A673 (cell line): ENCODE results near the gene TEKT4. TPM values are rescaled to one million over a fixed set of nuclear protein-coding genes. Genes with fewer than 3 reads are reported as not detected.

ENCODE experiments used
- BruUV-seq: library from RNA; stranded (reverse); fragments of 400-500 nt; replicated peaks from 2 replicates; lab custom pipeline; 2021; lab: Mats Ljungman, UMichigan
- CTCF ChIA-PET: fragments of 300-600 bp; sonication (Branson Sonifier 250); formaldehyde crosslinking; loops from one replicate; lab custom pipeline; 2022; ENCODE audit warnings: antibody characterized with exemption; lab: Charles Lee
- POLR2A ChIA-PET: fragments of 300-600 bp; sonication (Branson Sonifier 250); formaldehyde crosslinking; loops from one replicate; lab custom pipeline; 2022; ENCODE audit warnings: antibody characterized with exemption; ENCODE audit not compliant: low non-redundant PET; lab: Charles Lee
- DNase-seq: peaks from one replicate; pipeline ENCODE4 v3.0.0-alpha.2; 2015; ENCODE audit warnings: low spot score
- H3K27ac ChIP-seq: fragments of 200-600 bp; sonication (generic); 2 replicates; pipeline ENCODE4 v1.5.1; 2016; ENCODE audit warnings: mixed run types, low read depth, mild to moderate bottlenecking, mixed read lengths, antibody characterized with exemption, low read length; ENCODE audit not compliant: poor library complexity, severe bottlenecking
- H3K27me3 ChIP-seq: fragments of 200-600 bp; sonication (generic); replicated peaks from 2 replicates; pipeline ENCODE4 v1.6.1; 2017; ENCODE audit warnings: mixed run types, low read depth, mild to moderate bottlenecking, mixed read lengths, antibody characterized with exemption, low read length; ENCODE audit not compliant: insufficient read depth, poor library complexity
- H3K36me3 ChIP-seq: fragments of 200-600 bp; sonication (generic); 2 replicates; pipeline ENCODE4 v1.6.1; 2016; ENCODE audit warnings: mixed run types, mild to moderate bottlenecking, mixed read lengths, antibody characterized with exemption, low read length; ENCODE audit not compliant: insufficient read depth, poor library complexity, severe bottlenecking
- H3K4me1 ChIP-seq: fragments of 200-600 bp; sonication (generic); 2 replicates; pipeline ENCODE4 v1.6.1; 2017; ENCODE audit warnings: mixed run types, mild to moderate bottlenecking, mixed read lengths, antibody characterized with exemption, low read length; ENCODE audit not compliant: insufficient read depth, poor library complexity, severe bottlenecking
- H3K4me3 ChIP-seq: fragments of 200-600 bp; sonication (generic); 2 replicates; pipeline ENCODE4 v1.5.1; 2016; ENCODE audit warnings: low read depth, mixed run types, mild to moderate bottlenecking, mixed read lengths, low read length; ENCODE audit not compliant: poor library complexity, severe bottlenecking
- H3K9me3 ChIP-seq: fragments of 200-600 bp; sonication (generic); 2 replicates; pipeline ENCODE4 v1.6.1; 2016; ENCODE audit warnings: mixed run types, low read depth, mild to moderate bottlenecking, mixed read lengths, antibody characterized with exemption, low read length; ENCODE audit not compliant: poor library complexity, severe bottlenecking
- EZH2 ChIP-seq: fragments of 200-600 bp; sonication (generic); IDR thresholded peaks from 2 replicates; pipeline ENCODE4 v1.6.1; 2017; ENCODE audit warnings: borderline replicate concordance, low read depth, mild to moderate bottlenecking, mixed read lengths, antibody characterized with exemption, low read length; ENCODE audit not compliant: poor library complexity, severe bottlenecking
- intact Hi-C: fragments of 100-400 bp; cut with micrococcal nuclease; formaldehyde crosslinking; loops from one replicate; pipeline ENCODE4 v1.10.0; 2022; ENCODE audit not compliant: unreplicated experiment
- total RNA-seq: library from RNA; stranded (reverse); gene quantifications from 2 replicates; pipeline ENCODE4 v1.2.3, GENCODE V29; 2021
- TF ChIP-seq, protein P1 (sequence below): fragments of 300-800, 200-600 bp; sonication (generic); conservative IDR thresholded peaks from 2 replicates; pipeline ENCODE4 v1.5.1; 2017; ENCODE audit warnings: low read depth, mild to moderate bottlenecking, antibody characterized with exemption, low read length, moderate library complexity, mixed read lengths

Gene TEKT4
- total RNA-seq, 1 experiment from 2014 or later, result not detected

DNA sequence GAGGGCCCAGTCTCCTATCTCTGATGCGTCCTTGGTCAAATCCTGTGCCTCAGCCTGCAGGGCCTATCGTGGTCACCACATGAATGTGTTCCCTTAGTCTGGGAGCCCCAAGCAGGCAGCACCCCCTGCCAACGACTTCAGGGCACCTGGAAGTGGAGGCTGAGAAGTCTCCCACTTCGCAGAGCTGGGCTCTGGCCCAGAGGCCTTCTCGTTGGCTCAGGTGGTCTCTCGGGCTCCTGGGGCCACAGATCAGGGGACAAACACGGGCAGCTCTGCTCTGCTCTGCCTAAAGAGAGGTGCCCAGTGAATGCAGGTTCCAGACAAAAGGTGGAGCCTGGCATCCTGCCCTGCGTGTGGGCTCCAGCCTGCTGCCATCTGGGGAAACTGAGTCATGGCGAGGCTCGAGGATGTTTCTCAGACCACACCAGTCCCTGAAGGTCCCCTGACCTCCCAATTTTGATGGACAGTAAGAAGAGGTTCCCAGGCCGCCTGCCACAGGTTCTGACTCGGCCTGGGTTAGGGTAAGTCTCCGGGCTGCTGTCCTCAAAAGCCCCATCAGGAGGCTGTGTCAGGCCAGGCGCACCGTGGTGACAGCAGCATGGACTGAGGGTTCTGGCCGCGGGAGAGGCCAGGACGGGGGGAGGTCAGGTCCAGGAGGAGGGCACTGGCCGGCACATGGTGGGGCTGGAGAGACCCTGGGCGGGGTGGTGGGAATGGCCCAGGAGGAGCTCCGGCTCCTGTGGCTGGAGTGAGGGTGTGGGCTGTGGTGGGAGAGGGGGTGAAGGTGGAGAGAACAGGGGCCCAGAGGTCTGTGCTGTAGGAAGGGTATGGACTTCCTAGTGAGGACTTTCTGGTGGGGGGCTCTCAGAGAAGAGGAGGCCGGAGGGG, 1.4 kb upstream of the TEKT4 start:
- Histone ChIP-seq H3K36me3 (no peaks in the 10 kb centered on the region), H3K27ac (no peak overlapping the region), H3K4me3 (no peak overlapping the region), H3K9me3 (no peaks in the 10 kb centered on the region), H3K27me3 (peaks cover 48% of the 10 kb centered on the region), H3K4me1 (no peaks in the 10 kb centered on the region)
- ChIA-PET POLR2A (no interaction called here), CTCF (no interaction called here)
- no peak for TF ChIP-seq EZH2
- TF ChIP-seq, protein P1, sequence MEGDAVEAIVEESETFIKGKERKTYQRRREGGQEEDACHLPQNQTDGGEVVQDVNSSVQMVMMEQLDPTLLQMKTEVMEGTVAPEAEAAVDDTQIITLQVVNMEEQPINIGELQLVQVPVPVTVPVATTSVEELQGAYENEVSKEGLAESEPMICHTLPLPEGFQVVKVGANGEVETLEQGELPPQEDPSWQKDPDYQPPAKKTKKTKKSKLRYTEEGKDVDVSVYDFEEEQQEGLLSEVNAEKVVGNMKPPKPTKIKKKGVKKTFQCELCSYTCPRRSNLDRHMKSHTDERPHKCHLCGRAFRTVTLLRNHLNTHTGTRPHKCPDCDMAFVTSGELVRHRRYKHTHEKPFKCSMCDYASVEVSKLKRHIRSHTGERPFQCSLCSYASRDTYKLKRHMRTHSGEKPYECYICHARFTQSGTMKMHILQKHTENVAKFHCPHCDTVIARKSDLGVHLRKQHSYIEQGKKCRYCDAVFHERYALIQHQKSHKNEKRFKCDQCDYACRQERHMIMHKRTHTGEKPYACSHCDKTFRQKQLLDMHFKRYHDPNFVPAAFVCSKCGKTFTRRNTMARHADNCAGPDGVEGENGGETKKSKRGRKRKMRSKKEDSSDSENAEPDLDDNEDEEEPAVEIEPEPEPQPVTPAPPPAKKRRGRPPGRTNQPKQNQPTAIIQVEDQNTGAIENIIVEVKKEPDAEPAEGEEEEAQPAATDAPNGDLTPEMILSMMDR, result no peak
- no TSS peak for BruUV-seq
- DNase-seq, result no peak
- intact Hi-C loops, result loop anchor here (5.0 kb wide), 1 partner anchor 248 kb away; no protein-coding TSS in a partner anchor

DNA sequence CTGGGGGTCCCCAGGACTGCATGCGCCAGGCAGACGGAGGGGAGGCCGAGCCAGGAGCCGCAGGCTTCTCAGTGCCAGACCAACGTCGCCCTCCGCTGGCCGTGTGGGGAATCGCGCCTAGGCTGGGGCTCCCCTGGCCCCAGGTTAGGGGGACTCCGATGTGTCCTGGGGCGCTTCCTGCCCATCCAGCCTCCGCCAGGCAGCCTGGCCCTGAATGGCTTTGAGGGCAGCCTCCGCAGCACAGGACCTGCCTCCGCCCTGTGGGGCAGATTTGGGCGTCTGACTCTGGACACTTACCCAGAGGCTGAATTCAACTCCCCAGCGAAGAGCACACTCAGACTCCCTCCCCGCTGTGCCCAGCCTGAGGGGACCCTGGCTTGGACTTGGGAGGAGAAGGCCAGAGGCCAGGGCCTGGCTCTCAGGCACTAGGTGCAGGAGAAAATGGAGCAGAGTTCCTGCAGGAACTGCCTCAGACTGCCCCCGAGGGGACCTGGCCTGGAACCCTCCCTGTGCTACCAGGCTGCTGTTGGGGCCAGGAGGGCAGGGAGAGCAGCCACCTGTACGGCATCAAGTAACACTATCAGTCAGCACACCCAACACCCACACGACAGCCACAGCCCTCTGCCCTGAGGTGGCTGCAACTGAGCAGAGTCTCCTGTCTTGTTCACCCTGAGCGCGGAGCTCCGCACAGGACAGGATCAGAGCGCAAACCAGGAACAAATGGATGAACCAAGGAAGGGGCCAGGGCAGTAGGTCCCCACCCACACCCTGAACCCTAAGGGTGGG, 597 bp upstream of the TEKT4 start:
- TF ChIP-seq EZH2, result no peak
- TF ChIP-seq, protein P1, result peak; percentile 71
- no peaks in the 10 kb centered on the region for H3K9me3 ChIP-seq
- peaks cover 40% of the 10 kb centered on the region for H3K27me3 ChIP-seq
- ChIA-PET POLR2A (no interaction called here), CTCF (no interaction called here)
- H3K4me1 ChIP-seq, result no peaks in the 10 kb centered on the region
- no peak overlapping the region for H3K27ac ChIP-seq
- DNase-seq, result peak; percentile 25
- no peak overlapping the region for H3K4me3 ChIP-seq
- no TSS peak for BruUV-seq
- no peaks in the 10 kb centered on the region for H3K36me3 ChIP-seq
- intact Hi-C loops, result loop anchor here (5.0 kb wide), 1 partner anchor 247 kb away; no protein-coding TSS in a partner anchor

DNA sequence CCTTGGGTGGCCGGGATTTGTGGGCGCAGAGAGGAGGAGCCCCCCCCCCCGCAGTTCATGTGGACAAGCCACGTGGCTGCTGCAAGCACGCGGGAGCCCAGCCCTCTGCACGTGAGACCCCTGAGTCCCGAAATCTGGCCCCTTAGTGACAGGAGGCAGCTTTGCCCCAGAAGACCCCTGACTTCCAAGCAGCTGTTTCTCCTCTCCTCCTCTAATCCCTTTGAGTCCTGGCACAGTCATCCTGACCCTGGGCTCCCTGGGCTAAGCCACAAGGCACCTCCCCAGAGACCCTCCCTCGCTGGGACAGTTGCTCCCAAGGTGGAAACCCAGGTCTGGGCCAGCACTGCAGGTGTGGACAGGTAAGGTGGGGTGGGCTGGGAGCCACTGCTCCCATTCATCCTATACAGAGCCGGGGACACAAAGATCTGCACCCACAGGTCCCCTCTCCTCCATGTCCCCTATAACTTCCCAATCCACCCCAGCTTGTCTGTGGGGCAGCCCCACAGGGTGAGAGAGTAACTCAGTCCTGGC, 923 bp downstream of the TEKT4 start:
- Histone ChIP-seq H3K4me1 (no peaks in the 10 kb centered on the region), H3K27ac (no peak overlapping the region), H3K9me3 (no peaks in the 10 kb centered on the region), H3K27me3 (peaks cover 33% of the 10 kb centered on the region), H3K36me3 (no peaks in the 10 kb centered on the region), H3K4me3 (no peak overlapping the region)
- no peak for DNase-seq
- BruUV-seq, result no TSS peak
- TF ChIP-seq, protein P1, result no peak
- TF ChIP-seq EZH2, result no peak
- intact Hi-C loops, result loop anchor here (5.0 kb wide), 1 partner anchor 245 kb away; no protein-coding TSS in a partner anchor
- CTCF ChIA-PET, result no interaction called here
- POLR2A ChIA-PET, result no interaction called here
